RPMI7951 (cell line): ENCODE data around the gene CDON. TPM values are rescaled to one million over a fixed set of nuclear protein-coding genes. Genes with fewer than 3 reads are reported as not detected.
A peak's percentile ranks its signal among the peaks of the same experiment; 100 is the strongest.

Source experiments
- DNase-seq: peaks from one replicate; pipeline ENCODE4 v3.0.0-alpha.2; 2012; ENCODE audit warnings: low read depth
- total RNA-seq: library from RNA; depleted of rRNA; stranded (reverse); fragments of >200 nt; shearing (Covaris generic); gene quantifications from 2 replicates; pipeline ENCODE4 v1.2.3, GENCODE V29; 2014

The CDON gene
- total RNA-seq, 1 experiment from 2014 or later, result 14.8 TPM

GRCh38 chr11:125956391-125957134 is 106.1 kb downstream of the CDON start:
- peak; percentile 56 for DNase-seq

DNA sequence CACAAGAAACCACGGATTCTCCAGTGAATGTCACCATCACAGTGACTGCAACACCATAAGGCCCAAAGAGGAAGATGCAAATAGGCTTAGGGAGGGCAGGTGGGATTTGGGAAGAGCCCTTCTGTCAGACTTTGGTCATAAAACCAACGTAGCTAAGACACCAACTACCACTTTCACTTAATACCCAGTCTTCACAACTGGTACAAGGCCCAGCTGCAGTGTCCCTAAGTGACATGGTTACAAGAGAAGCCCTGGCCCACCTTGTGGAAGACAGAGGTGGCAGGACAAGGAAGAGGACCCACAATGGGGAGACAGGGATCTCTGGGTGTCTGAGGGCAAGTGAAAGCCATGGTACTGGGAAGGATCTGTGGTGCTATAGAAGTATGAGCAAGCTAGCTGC is 106.8 kb downstream of the CDON start:
- DNase-seq, result no peak

DNA sequence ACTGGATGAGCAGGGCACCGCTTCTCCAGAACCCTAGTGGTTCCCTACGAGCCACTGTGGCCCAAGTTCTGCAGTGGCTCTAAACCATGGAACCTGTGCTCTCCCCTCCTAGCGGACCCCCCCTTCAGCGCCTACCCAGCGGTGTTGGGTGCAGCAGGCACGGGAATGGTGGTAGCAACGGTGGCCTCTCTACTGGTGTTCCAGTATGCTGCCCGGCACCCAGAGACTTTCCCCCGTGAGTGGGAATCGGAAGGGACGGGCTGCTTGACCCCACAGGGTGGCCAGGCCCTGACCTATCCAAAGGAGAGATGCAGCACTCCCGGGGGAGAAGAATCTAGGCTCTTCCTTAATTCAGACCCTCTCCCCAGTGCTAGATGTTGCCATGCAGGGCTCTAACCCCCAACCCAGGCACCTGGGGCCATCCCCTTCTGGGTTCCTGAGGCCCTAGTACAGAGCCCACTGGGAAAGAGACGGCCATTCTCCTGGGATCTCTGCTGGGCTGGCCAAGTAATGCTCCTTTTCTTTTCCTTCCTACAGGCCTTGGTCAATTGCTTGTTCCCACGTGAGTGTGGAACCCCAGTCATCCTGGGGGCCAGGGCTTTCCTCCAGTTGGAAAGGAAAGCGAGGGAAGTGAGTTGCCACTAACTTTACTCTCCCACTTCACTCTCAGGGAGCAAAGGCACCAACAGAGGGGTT is 107.6 kb downstream of the CDON start:
- no peak for DNase-seq

- DNase-seq, result no peak
Measured at GRCh38 chr11:125954123-125954944, 108.3 kb downstream of the CDON start.

GRCh38 chr11:125953401-125953935 is 109.2 kb downstream of the CDON start:
- no peak for DNase-seq

GRCh38 chr11:125952973-125953372 is 109.7 kb downstream of the CDON start:
- no peak for DNase-seq

GRCh38 chr11:125952559-125952958 is 110.1 kb downstream of the CDON start:
- no peak for DNase-seq

DNA sequence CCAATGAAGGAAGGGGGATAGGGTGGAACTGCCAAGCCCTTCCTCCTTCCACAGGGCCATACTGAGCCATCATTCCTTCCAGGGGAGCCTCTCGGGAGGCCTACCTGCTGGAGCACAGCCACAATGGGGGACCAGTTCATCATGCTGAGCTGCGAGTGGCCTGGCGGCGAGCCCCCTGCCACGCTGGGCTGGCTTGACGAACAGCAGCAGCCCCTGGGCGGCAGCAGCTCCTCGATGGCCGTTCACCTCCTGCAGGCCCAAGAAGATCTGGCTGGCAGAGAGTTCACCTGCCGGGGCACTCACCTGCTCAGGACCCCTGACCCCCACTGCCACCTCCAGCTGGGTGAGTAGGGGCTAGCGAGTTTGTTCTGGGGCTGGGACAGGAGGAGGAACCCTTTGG is 110.9 kb downstream of the CDON start:
- DNase-seq, result no peak

DNA sequence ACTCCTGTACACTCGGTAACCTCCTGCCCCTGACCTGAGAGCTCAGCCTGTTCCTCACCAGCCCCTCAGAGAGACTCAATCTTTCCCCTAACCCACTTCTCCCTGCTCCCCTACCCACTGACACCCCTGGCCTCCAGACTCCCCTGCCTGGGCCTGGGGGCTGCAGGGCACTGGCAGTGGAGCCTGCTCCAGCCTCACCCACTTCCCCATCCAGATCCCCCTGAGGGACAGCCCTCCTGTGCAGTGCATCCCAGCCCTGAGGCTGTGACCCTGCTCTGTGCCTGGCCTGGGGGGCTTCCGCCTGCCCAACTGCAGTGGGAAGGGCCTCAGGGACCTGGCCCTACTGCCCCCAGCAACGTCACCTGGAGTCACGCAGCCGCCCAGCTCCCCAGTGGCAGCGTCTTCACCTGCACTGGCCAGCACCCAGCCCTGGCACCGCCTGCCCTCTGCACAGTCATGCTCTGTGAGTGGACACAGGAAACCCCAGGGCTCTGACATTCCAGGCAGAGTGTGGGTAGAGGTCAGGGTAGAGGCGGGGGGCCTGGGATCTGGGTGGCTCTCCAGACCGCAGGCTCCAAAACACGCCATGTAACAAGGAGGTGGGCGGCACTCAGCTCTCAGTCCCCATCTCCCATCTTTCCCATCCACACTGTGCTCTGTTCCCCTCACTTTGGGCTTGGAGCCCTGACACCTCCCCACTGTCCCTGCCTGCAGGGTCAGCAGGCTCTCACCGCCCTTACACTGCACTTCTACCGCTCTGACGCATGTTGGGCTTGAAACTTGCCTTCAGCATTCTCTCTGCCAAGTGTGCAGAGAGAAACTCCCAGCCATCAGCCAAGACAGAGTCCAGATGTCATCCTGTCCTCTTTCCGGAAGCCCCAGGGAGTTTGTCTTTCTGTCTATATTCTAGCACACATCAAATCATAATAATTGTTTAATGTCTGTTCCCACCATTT is 111.7 kb downstream of the CDON start:
- peak; percentile 89 for DNase-seq

- DNase-seq, result no peak
Measured at GRCh38 chr11:125950178-125950490, 112.5 kb downstream of the CDON start.

- no peak for DNase-seq
Measured at GRCh38 chr11:125949271-125950177, 113.1 kb downstream of the CDON start.

- DNase-seq, result no peak
Measured at GRCh38 chr11:125948278-125949051, 114.2 kb downstream of the CDON start.

DNA sequence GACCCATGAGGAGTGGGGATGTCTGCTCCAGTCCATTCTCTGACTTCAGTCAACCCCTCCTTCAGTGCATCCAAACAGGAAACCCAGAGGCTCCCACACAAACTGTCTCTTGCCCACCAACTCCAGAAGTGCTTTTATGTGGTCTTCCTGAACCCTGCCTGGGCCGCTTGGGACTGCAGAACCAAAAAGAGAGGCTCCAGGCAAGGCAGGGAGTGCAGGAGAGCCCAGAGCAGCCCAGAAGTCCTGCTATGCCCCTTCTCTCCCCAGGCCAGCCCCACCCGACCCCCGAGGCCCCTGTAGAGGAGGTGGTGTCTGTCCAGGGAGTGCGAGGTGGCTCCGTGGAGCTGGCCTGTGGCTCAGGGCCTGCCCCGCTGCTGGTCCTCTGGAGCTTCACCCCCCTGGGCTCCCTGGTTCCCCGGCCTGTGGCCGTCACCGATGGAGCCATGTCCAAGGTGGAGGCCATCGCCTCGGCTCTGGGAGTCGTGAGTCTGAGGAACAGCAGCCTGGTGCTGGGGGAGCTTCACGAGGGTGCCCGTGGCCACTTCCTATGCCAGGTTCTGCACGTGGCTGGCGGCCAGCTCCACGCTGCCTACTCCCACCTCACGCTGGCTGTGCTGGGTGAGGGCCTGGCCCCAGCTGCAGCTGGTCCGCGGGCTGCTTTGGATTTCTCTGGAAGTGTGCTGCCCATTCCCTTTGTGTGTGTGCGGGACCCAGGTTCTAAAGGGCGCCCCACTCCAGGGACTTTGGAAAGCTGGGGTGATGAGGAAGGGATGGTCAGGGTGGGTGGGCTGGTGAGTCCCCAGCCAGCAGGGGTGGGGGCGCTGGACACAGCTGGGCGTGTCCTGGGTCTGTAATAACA is 115.0 kb downstream of the CDON start:
- DNase-seq, result no peak

DNA sequence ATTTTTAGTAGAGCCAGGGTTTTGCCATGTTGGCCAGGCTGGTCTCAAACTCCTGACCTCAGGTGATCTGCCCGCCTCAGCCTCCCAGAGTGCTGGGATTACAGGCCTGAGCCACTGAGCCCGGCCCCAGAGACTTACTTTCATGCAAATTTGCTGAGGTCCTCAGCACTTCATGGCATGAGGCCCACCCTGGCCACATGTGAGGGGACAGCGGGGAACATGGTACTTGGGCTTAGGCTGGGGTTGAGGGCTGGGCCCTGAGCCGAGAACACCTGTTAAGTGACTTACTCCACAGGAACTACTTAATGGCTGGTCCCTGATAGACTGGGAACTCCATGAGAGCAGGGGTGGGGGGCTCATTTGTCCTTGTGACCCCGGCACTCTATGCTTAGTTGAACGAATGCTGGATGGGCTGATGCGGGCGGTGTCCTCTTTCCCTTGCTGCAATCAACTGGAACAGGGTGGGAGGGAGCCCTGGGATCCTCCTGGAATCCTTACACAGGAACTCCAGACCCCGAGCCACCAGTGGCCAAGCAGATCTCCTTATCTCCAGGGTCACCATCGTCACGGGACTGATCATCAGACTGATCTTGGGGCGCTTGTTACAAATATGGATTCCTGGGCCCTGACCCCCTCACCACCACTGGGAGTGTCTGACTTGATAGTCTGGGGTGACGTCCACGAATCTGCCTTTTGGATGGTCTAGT is 115.8 kb downstream of the CDON start:
- no peak for DNase-seq

- no peak for DNase-seq
Measured at GRCh38 chr11:125945797-125946520, 116.7 kb downstream of the CDON start, which contains the start of gene VSIG10L2. VSIG10L2 (plus strand) TSS chr11:125946044; CDS start chr11:125946056, 12 bp downstream.

GRCh38 chr11:125945011-125945796 is 117.5 kb downstream of the CDON start:
- no peak for DNase-seq
